CD4-positive, alpha-beta T cell treated with Interleukin-21 for 1 hour (primary cell): ENCODE data around the gene SETDB2.

Source experiments
- DNase-seq: peaks from one replicate; pipeline ENCODE4 v3.0.0-alpha.2; 2020

Gene SETDB2

DNA sequence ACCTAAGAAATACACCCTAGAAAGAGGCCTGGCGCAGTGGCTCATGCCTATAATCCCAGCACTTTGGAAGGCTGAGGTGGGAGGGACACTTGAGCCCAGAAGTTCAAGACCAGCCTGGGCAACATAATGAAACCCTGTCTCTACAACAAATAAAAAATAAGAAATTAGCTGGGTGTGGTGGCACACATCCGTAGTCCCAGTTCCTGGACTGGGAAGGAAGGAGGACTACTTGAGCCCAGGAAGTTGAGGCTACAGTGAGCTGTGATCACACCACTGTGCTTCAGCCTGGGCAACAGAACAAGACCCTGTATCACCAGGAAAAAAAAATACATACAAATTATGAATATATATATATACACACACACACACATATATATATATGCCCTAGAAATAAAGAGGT, 94.3 kb downstream of the SETDB2 start:
- no peak for DNase-seq

- DNase-seq = no peak
Measured at GRCh38 chr13:49539313-49539712, 95.2 kb downstream of the SETDB2 start.

DNA sequence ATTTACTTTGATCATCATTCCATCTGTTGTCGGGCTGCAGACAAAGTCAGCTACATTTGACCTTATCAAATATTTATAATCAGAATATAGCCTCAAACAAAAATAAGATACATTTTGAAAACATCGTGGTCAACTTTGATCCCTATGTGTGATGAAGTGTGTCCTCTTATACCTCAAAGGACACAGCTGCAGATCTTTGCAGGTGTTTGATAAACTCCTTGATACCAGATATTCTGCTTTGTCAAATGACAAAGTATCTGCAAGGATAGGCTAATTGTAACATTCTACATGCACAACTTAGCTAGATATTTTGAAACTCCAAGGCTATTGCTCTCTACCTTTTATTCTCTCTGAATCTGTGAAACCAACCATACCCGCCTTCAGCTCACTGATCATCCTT, 95.7 kb downstream of the SETDB2 start:
- DNase-seq = no peak

DNA sequence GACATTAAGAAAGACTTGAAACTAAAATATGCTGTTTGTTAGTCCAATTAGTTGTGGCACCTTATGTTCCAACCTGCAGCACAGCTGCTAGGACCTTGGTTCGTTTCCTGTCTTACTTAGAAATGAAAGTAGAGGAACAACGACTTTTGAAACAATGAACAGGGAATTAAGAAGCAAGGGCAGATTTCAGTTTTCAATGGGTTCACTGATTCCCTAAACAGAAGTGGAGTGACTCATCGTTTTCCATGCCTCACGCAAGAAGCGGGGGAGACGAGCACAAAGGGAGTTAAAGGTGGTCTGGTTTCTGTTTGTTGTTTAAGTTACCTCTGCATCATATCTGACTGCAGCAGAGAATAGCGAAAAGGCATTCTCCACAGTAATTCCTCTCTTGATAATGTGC, 96.5 kb downstream of the SETDB2 start:
- no peak for DNase-seq

- no peak for DNase-seq
Measured at GRCh38 chr13:49543656-49544055, 99.6 kb downstream of the SETDB2 start.
